ENCODE data around the gene FEM1C.

FEM1C gene

DNA sequence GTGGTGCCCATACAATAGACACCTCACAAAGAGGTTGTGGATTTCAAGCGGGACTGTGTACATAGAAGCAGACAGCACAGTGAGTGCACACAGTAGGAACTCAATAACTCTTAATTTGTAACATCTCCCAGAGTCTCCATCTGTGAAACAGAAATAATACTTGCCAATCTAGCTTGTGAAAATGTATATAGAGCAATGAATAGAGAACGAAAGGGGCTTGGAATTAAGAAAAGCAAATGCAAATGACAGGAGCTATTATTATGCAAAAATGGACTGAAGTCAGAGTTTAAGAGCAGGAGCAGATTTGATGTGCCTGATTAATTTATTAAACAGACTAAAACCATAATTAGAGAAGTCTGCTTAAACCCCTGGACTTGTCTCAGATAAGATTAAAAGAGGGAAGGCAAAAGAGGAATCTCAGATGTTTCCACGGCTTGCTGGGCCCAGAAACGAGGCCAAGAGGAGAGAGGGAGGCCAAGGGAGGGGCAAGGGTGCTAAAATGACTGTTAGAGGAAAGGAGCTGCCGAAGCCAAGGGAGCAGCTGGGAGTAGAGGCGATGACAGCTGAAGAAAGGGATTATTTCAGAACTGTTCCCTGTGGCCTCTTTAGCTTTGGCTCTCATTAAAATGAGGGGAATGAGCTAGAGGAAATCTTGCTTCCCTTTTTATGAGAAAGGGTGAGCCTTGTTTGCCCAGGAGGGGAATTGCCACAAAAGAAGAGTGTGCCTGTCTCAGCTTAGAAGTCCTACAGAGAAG lies 72.1 kb downstream of the FEM1C start:
- TF ChIP-seq, protein P1, sequence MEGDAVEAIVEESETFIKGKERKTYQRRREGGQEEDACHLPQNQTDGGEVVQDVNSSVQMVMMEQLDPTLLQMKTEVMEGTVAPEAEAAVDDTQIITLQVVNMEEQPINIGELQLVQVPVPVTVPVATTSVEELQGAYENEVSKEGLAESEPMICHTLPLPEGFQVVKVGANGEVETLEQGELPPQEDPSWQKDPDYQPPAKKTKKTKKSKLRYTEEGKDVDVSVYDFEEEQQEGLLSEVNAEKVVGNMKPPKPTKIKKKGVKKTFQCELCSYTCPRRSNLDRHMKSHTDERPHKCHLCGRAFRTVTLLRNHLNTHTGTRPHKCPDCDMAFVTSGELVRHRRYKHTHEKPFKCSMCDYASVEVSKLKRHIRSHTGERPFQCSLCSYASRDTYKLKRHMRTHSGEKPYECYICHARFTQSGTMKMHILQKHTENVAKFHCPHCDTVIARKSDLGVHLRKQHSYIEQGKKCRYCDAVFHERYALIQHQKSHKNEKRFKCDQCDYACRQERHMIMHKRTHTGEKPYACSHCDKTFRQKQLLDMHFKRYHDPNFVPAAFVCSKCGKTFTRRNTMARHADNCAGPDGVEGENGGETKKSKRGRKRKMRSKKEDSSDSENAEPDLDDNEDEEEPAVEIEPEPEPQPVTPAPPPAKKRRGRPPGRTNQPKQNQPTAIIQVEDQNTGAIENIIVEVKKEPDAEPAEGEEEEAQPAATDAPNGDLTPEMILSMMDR (IDR thresholded peaks at IDR 0.05): no peak

DNA sequence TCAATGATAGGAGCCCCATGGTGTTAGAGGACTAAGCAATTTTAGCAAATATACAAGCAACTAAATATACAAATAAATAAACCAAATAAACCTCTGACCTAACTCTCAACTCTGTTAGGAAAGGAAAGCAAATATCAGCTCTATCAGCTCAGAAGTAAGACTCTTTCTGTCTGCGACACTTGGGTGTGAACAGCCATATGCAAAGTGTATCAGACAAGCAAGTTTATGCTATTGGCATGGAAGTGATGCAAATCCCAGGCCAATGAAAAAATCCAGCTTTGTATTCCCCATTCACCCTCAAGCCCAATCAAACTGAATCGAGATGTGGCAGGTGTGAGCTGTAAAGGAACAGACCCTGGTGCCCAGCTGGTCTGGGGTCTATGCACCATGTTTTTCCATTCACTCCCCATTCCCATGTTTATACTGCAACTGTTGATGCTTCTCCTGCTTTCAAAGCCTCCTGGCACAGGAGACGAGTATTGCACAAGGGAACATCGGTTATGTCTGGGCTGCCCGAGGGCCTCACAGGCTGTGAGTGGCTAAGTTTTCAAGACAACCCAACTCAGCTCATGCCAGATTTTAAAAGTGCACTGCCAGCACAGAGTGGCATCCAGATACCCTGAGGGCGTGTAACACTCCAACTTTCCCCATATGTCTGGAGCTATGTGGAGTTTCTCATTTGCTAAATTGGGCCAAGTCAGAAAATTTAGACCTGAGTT lies 73.1 kb downstream of the FEM1C start:
- TF ChIP-seq, protein P1 (IDR thresholded peaks at IDR 0.05): no peak

GRCh38 chr5:115470921-115471320 lies 73.7 kb downstream of the FEM1C start:
- TF ChIP-seq, protein P1 (IDR thresholded peaks at IDR 0.05): no peak
